SK-N-MC (cell line): ENCODE data around the gene SYNCRIP.

Experiments
- DNase-seq: peaks from one replicate; pipeline ENCODE4 v3.0.0-alpha.2; 2011; ENCODE audit warnings: low read depth, low spot score
- H3K27ac ChIP-seq: fragments of 200-600 bp; sonication (generic); 2 replicates; pipeline ENCODE4 v1.5.1; 2016; ENCODE audit warnings: mixed run types
- H3K36me3 ChIP-seq: fragments of 200-600 bp; sonication (generic); 2 replicates; pipeline ENCODE4 v1.6.1; 2017; ENCODE audit warnings: antibody characterized with exemption, low read length, mixed read lengths; ENCODE audit not compliant: insufficient read depth
- H3K4me3 ChIP-seq: fragments of 200-600 bp; sonication (generic); 2 replicates; pipeline ENCODE4 v1.5.1; 2016
- H3K9ac ChIP-seq: fragments of 200-600 bp; sonication (generic); 2 replicates; pipeline ENCODE4 v1.8.0; 2017; ENCODE audit warnings: mixed run types, mixed read lengths; ENCODE audit not compliant: insufficient read length
- H3K9me3 ChIP-seq: fragments of 200-600 bp; sonication (generic); 2 replicates; pipeline ENCODE4 v1.6.1; 2017; ENCODE audit warnings: low read depth, mild to moderate bottlenecking, antibody characterized with exemption, low read length, moderate library complexity, mixed read lengths
- EZH2 ChIP-seq: fragments of 200-600 bp; sonication (generic); IDR thresholded peaks from one replicate; pipeline ENCODE4 v1.6.1; 2017; ENCODE audit warnings: antibody characterized with exemption
- FOXP2 ChIP-seq: optimal IDR thresholded peaks from 2 replicates; pipeline ENCODE3; 2011; ENCODE audit warnings: mild to moderate bottlenecking, moderate library complexity; ENCODE audit not compliant: insufficient read depth; ENCODE audit errors: extremely low read length, control extremely low read depth
- POLR2AphosphoS5 ChIP-seq: IDR thresholded peaks from 2 replicates; pipeline ENCODE4 v1.6.1; 2012; ENCODE audit warnings: mild to moderate bottlenecking, low read depth, low read length, borderline replicate concordance

SYNCRIP gene

GRCh38 chr6:85678602-85679444 is 36.1 kb upstream of the SYNCRIP start:
- Histone ChIP-seq H3K36me3 (peaks cover 41% of the 10 kb centered on the region), H3K4me3 (peak overlapping the region; percentile 98), H3K9ac (peak overlapping the region; percentile 98), H3K9me3 (no peaks in the 10 kb centered on the region), H3K27ac (peak overlapping the region; percentile 88)
- peak; percentile 96 for DNase-seq
- TF ChIP-seq EZH2: no peak
- TF ChIP-seq POLR2AphosphoS5: peak; percentile 100
- peak; percentile 86 for TF ChIP-seq FOXP2

DNA sequence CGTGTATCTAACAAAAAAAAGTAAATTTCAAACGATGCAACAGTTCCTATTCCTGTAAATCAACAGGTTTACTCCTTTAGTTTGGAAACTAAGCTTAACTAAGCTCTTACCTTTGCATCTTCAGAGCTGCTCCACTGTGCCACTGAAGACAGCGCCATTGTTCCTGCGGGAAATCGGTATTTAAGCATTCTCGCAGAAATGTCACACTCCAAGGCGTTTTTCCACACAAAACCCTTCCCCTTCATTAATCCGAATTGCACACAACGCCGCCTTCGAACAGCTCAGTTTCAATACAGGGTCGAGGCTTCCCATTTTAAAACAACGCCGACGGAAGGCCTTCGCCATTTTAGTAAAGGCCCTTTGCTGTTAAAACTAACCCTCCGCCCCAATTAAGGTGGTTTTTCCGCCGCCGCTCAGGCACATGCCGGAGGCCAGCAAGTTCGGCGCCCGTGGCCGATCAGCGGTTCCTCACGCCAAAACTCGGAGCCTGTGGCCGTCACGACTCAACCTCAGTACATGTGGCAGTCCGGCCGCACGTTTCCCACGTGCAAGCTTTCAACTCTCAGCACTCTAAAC is 35.4 kb upstream of the SYNCRIP start:
- Histone ChIP-seq H3K4me3 (peak overlapping the region; percentile 98), H3K9me3 (no peaks in the 10 kb centered on the region), H3K9ac (peak overlapping the region; percentile 98), H3K36me3 (peaks cover 44% of the 10 kb centered on the region), H3K27ac (peak overlapping the region; percentile 57; the same call in 1 of the 2 replicates)
- no peak for DNase-seq
- TF ChIP-seq EZH2 (no peak), POLR2AphosphoS5 (no peak), FOXP2 (no peak)

DNA sequence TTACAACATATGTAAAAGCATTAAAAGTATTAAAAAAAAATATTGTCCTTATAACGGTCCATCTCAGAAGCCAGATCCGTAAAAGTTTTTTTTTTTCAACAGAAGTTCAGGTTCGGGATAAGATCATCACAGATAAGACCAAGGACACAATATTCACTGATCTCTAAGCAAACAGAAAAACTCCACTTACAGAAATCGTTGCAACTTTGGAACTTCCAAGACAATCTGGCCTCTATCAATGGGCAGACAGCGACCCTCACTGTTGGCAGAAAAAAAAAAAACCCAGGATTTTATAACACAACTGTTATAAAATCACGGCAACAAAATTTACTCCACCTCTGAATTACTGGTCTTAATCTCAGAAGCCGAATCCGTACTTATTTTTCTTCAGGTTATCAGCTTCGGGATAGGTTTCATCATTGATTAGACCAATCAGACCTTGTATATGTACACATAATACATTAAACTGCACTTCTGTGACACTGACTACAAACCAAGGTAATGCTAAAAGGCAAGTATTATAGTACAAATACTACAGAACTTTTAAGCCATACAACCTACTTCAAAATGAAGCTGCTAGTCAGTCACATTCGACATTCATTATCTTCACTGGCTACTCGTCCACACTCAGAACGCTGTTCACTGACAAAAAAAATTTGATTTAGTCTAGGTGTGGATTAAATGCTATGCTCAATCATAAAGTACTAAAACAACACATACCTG is 34.7 kb upstream of the SYNCRIP start:
- Histone ChIP-seq H3K27ac (peak overlapping the region; percentile 34), H3K9me3 (no peaks in the 10 kb centered on the region), H3K36me3 (peaks cover 44% of the 10 kb centered on the region), H3K9ac (peak overlapping the region; percentile 98), H3K4me3 (peak overlapping the region; percentile 98)
- no peak for DNase-seq
- TF ChIP-seq POLR2AphosphoS5: no peak
- TF ChIP-seq FOXP2: no peak
- TF ChIP-seq EZH2: no peak

- TF ChIP-seq FOXP2 (no peak), EZH2 (no peak), POLR2AphosphoS5 (peak; percentile 44; the same call in 1 of the 2 replicates)
- no peaks in the 10 kb centered on the region for H3K9me3 ChIP-seq
- H3K4me3 ChIP-seq: peak overlapping the region; percentile 98
- peak overlapping the region; percentile 23 for H3K27ac ChIP-seq
- peaks cover 44% of the 10 kb centered on the region for H3K36me3 ChIP-seq
- peak overlapping the region; percentile 98 for H3K9ac ChIP-seq
- DNase-seq: no peak
Measured at GRCh38 chr6:85676086-85676729, 33.5 kb upstream of the SYNCRIP start.

DNA sequence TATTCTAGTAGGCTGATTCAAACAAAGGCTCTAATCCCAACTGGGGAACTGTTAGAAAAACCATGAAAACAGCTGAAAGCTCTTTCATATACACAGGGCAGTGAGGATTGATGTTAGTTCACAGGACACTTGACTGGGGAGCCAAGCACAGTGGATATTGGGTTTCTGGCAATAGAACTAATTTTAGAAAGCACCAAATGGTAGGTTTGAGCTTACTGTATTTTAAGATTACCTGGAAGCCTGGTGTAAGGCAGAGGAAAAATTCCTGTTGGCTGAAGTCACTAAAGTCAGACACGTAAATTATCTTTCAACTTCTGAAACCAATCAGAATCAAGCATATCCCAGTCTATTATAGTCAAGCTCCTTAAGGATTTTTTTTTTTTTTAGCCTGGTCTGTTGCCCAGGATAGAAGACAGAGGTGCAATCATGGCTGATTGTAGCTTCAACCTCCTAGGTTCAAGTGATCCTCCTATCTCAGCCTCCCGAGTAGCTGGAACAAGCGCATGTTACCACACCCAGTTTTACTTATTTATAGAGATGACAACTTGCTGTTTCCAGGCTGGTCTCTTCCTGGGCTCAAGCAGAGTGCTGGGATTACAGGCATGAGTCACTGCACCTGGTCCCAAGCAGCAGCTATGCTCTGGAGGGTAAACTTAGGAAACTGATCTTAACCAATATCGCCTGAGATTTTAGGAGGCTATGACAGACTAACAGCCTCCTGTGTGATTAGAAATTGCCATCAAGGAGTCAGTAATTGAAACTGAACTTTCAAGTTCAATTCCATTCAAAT is 32.5 kb upstream of the SYNCRIP start:
- Histone ChIP-seq H3K27ac (peak overlapping the region; percentile 22; the same call in 1 of the 2 replicates), H3K9ac (peak overlapping the region; percentile 98), H3K9me3 (no peaks in the 10 kb centered on the region), H3K36me3 (peaks cover 44% of the 10 kb centered on the region), H3K4me3 (peak overlapping the region; percentile 98)
- TF ChIP-seq FOXP2 (no peak), POLR2AphosphoS5 (no peak; the same call in 1 of the 2 replicates), EZH2 (no peak)
- DNase-seq: no peak

- H3K36me3 ChIP-seq: peaks cover 44% of the 10 kb centered on the region
Measured at GRCh38 chr6:85674604-85675003, 31.9 kb upstream of the SYNCRIP start.

More at GRCh38 chr6:85674604-85675003, 31.9 kb upstream of the SYNCRIP start:
- no peak for TF ChIP-seq EZH2
- no peak for TF ChIP-seq FOXP2
- TF ChIP-seq POLR2AphosphoS5: no peak
- no peaks in the 10 kb centered on the region for H3K9me3 ChIP-seq
- DNase-seq: no peak
- peak overlapping the region; percentile 22; the same call in 1 of the 2 replicates for H3K27ac ChIP-seq
- H3K9ac ChIP-seq: no peak overlapping the region
- 0 out of 2 replicates have a peak overlapping the region, but pooled peaks have one; percentile 1 for H3K4me3 ChIP-seq
